PC-3 (cell line): ENCODE data around the gene TRRAP. TPM values are rescaled to one million over a fixed set of nuclear protein-coding genes. Genes with fewer than 3 reads are reported as not detected.

ENCODE experiments used
- ATAC-seq: fragments of 200-7000 bp; cut with Tn5 transposase; 2 replicates; pipeline ENCODE4 v1.9.1; 2020; ENCODE audit warnings: mild to moderate bottlenecking, moderate library complexity
- BruUV-seq: library from RNA; stranded (reverse); fragments of 400-500 nt; replicated peaks from 2 replicates; lab custom pipeline; 2021; lab: Mats Ljungman, UMichigan
- CTCF ChIA-PET: fragments of 300-600 bp; sonication (Branson Sonifier 250); formaldehyde crosslinking; loops from one replicate; lab custom pipeline; 2022; ENCODE audit warnings: antibody characterized with exemption; lab: Charles Lee
- POLR2A ChIA-PET: fragments of 300-600 bp; sonication (Branson Sonifier 250); formaldehyde crosslinking; loops from one replicate; lab custom pipeline; 2022; ENCODE audit warnings: antibody characterized with exemption; ENCODE audit not compliant: unreplicated experiment; lab: Charles Lee
- DNase-seq: peaks from one replicate; pipeline ENCODE4 v3.0.0-alpha.2; 2015
- H2AFZ ChIP-seq: fragments of 300-600 bp; sonication (generic); 2 replicates; pipeline ENCODE4 v1.6.0; 2016; ENCODE audit warnings: antibody characterized with exemption, low read length
- H3F3A ChIP-seq: fragments of 300-600 bp; sonication (generic); one replicate; pipeline ENCODE4 v1.6.0; 2017; ENCODE audit warnings: antibody characterized with exemption, low read length, control low read depth, mild to moderate bottlenecking; ENCODE audit not compliant: unreplicated experiment
- H3K27ac ChIP-seq: fragments of 300-600 bp; sonication (generic); 2 replicates; pipeline ENCODE4 v1.5.1; 2016; ENCODE audit warnings: mild to moderate bottlenecking, low read length
- H3K27me3 ChIP-seq: fragments of 300-600 bp; sonication (generic); 2 replicates; pipeline ENCODE4 v1.6.1; 2016; ENCODE audit warnings: low read length, mixed read lengths
- H3K36me3 ChIP-seq: fragments of 300-600 bp; sonication (generic); 2 replicates; pipeline ENCODE4 v1.6.1; 2016; ENCODE audit warnings: low read depth, mixed run types, low read length, mixed read lengths
- H3K4me1 ChIP-seq: fragments of 300-600 bp; sonication (generic); 2 replicates; pipeline ENCODE4 v1.5.1; 2016; ENCODE audit warnings: low read length; ENCODE audit not compliant: insufficient read depth
- H3K4me2 ChIP-seq: fragments of 300-600 bp; sonication (generic); 2 replicates; pipeline ENCODE4 v1.6.0; 2016; ENCODE audit warnings: low read length
- H3K4me3 ChIP-seq: fragments of 300-600 bp; sonication (generic); 2 replicates; pipeline ENCODE4 v1.5.1; 2016; ENCODE audit warnings: mild to moderate bottlenecking, low read length, mixed read lengths
- H3K79me2 ChIP-seq: fragments of 300-600 bp; sonication (generic); 2 replicates; pipeline ENCODE4 v1.6.1; 2017; ENCODE audit warnings: low read length, mixed read lengths
- H3K9ac ChIP-seq: fragments of 300-600 bp; sonication (generic); 2 replicates; pipeline ENCODE4 v1.6.0; 2016; ENCODE audit warnings: mild to moderate bottlenecking, low read length
- H3K9me2 ChIP-seq: fragments of 300-600 bp; sonication (generic); replicated peaks from 2 replicates; pipeline ENCODE4 v1.6.1; 2016; ENCODE audit warnings: mixed run types, low read length, mixed read lengths
- H3K9me3 ChIP-seq: fragments of 300-600 bp; sonication (generic); 2 replicates; pipeline ENCODE4 v1.6.1; 2016; ENCODE audit warnings: low read length, mixed read lengths
- H4K20me1 ChIP-seq: fragments of 300-600 bp; sonication (generic); 2 replicates; pipeline ENCODE4 v1.6.1; 2016; ENCODE audit warnings: low read length, mixed read lengths
- EZH2 ChIP-seq: fragments of 300-600 bp; sonication (generic); IDR thresholded peaks from one replicate; pipeline ENCODE4 v1.6.1; 2017; ENCODE audit warnings: antibody characterized with exemption, mild to moderate bottlenecking, low read length; ENCODE audit not compliant: unreplicated experiment
- EZH2phosphoT487 ChIP-seq: fragments of 300-600 bp; sonication (generic); IDR thresholded peaks from 2 replicates; pipeline ENCODE4 v1.6.1; 2018; ENCODE audit warnings: mild to moderate bottlenecking, antibody characterized with exemption, low read length, borderline replicate concordance
- intact Hi-C: fragments of 100-400 bp; cut with micrococcal nuclease; formaldehyde crosslinking; loops from 2 replicates; pipeline ENCODE4 v1.9.0; 2023
- total RNA-seq: library from RNA; depleted of rRNA; stranded (reverse); fragments of >200 nt; gene quantifications from 2 replicates; pipeline ENCODE4 v1.2.3, GENCODE V29; 2014
- TF ChIP-seq, protein P1 (sequence below): fragments of 300-600 bp; sonication (generic); conservative IDR thresholded peaks from 2 replicates; pipeline ENCODE4 v1.5.1; 2017; ENCODE audit warnings: antibody characterized with exemption, low read depth, mild to moderate bottlenecking, low read length

TRRAP gene
- total RNA-seq, 1 experiment from 2014 or later, result 17.7 TPM

DNA sequence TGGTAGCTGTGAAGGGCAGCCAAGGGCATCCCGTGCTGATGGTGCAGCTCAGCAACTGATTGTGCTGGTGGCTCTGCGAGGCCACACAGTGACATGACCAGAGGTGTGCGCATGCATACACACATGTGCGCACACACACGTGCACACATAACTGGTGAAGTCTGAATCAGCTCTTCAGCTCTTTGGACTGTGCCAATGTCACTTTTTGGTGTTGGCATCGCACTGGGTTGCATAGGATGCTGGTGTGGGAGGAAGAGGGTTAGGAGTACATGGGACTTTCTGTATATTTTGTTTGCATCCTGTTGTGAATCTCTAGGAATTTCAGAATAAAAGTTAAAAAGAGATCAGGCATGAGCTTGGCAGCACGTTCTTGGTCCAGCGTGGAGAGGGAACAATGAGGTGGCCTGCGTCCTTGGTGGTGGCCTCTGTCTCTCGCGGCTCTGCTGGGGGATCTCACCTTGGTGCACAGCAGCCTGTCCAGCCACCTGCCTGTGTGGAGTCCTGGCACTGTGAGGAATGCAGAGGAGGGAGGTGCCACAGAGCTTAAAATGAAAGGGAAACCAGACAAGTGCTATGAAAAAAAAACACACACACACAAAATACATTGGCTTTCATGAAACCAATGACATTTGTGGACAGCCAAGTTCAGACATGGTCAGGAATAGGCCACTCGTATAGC lies 124.0 kb downstream of the TRRAP start:
- no TSS peak for BruUV-seq
- H3K27ac ChIP-seq, result no peak overlapping the region
- H3K4me1 ChIP-seq, result no peaks in the 10 kb centered on the region
- DNase-seq (no peak), ATAC-seq (no peak)
- peaks cover 14% of the 10 kb centered on the region; the same call in 1 of the 2 replicates for H3K36me3 ChIP-seq
- no peak overlapping the region for H3K9ac ChIP-seq
- no peaks in the 10 kb centered on the region for H3F3A ChIP-seq
- CTCF ChIA-PET, result interaction anchor here (0.6 kb wide), 1 partner anchor 29 kb away, joined by 4 read pairs; no protein-coding TSS in a partner anchor
- no peaks in the 10 kb centered on the region for H3K9me2 ChIP-seq
- H3K9me3 ChIP-seq, result no peaks in the 10 kb centered on the region
- no peaks in the 10 kb centered on the region for H4K20me1 ChIP-seq
- TF ChIP-seq, protein P1, sequence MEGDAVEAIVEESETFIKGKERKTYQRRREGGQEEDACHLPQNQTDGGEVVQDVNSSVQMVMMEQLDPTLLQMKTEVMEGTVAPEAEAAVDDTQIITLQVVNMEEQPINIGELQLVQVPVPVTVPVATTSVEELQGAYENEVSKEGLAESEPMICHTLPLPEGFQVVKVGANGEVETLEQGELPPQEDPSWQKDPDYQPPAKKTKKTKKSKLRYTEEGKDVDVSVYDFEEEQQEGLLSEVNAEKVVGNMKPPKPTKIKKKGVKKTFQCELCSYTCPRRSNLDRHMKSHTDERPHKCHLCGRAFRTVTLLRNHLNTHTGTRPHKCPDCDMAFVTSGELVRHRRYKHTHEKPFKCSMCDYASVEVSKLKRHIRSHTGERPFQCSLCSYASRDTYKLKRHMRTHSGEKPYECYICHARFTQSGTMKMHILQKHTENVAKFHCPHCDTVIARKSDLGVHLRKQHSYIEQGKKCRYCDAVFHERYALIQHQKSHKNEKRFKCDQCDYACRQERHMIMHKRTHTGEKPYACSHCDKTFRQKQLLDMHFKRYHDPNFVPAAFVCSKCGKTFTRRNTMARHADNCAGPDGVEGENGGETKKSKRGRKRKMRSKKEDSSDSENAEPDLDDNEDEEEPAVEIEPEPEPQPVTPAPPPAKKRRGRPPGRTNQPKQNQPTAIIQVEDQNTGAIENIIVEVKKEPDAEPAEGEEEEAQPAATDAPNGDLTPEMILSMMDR, result no peak
- TF ChIP-seq EZH2phosphoT487, result no peak
- no peak for TF ChIP-seq EZH2
- no peaks in the 10 kb centered on the region for H3K79me2 ChIP-seq
- no peak overlapping the region for H3K4me2 ChIP-seq
- intact Hi-C loops, result no loop called here
- POLR2A ChIA-PET, result interaction anchor here (0.7 kb wide), 1 partner anchor 72 kb away, joined by 3 read pairs; no protein-coding TSS in a partner anchor
- no peaks in the 10 kb centered on the region for H3K27me3 ChIP-seq
- no peak overlapping the region for H3K4me3 ChIP-seq
- no peak overlapping the region for H2AFZ ChIP-seq

DNA sequence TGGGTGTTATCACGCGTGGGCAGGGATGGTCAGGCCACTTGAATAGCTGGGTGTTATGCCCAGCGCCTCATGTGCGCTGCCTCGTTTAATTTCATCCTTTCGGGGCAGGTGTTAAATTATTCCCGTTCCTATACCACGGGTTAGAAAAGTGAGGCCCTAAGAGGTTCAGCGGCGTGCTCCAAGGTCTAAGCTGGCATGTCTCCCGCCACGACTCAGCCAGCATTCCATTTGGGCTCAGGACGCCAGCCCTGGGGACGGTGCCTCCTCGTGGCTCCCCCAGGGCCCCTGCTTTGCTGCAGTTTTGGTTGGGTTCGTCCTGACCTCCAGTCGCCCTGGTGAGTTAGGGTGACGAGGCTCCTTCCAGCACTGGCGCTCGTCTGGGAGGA lies 124.5 kb downstream of the TRRAP start:
- peaks cover 14% of the 10 kb centered on the region; the same call in 1 of the 2 replicates for H3K36me3 ChIP-seq
- H4K20me1 ChIP-seq, result no peaks in the 10 kb centered on the region

More for the DNA sequence above, 124.5 kb downstream of the TRRAP start:
- no peak for ATAC-seq
- BruUV-seq, result no TSS peak
- Histone ChIP-seq H2AFZ (no peak overlapping the region), H3K9ac (no peak overlapping the region), H3K4me3 (no peak overlapping the region), H3K27me3 (no peaks in the 10 kb centered on the region), H3K79me2 (no peaks in the 10 kb centered on the region), H3F3A (no peaks in the 10 kb centered on the region), H3K27ac (no peak overlapping the region), H3K4me2 (no peak overlapping the region), H3K9me2 (no peaks in the 10 kb centered on the region), H3K4me1 (no peaks in the 10 kb centered on the region), H3K9me3 (no peaks in the 10 kb centered on the region)
- ChIA-PET CTCF (no interaction called here), POLR2A (interaction anchor here (0.7 kb wide), 1 partner anchor 73 kb away, joined by 3 read pairs; no protein-coding TSS in a partner anchor)
- intact Hi-C loops, result no loop called here
- no peak for TF ChIP-seq EZH2
- TF ChIP-seq, protein P1, result no peak
- no peak for TF ChIP-seq EZH2phosphoT487
- no peak for DNase-seq
